ENCODE results near the gene OLFML1. TPM values are rescaled to one million over a fixed set of nuclear protein-coding genes. Genes with fewer than 3 reads are reported as not detected.

The OLFML1 gene
- 1 to 10 TPM in 2 of 4 donors, under 1 TPM in 1, not detected in 1; 0.81 to 7.7 (median 2.5) TPM for polyA plus RNA-seq
- long read RNA-seq, donor 1, transcript OLFML1-201 (3 exons, 2,792 nt): major isoform, 5 of 16 reads
- long read RNA-seq, donor 1, partial matches to known transcripts: 7 of 16 reads
- long read RNA-seq, donor 1, other reads (novel, unspliced or antisense): 0 of 16 reads
- long read RNA-seq, donor 2, partial matches to known transcripts: 0 of 1 reads
- long read RNA-seq, donor 2, other reads (novel, unspliced or antisense): 0 of 1 reads
- long read RNA-seq, donor 3, partial matches to known transcripts: 0 of 4 reads
- long read RNA-seq, donor 3, other reads (novel, unspliced or antisense): 0 of 4 reads
- long read RNA-seq, donor 4: 0 reads
- long read RNA-seq, donor 5, partial matches to known transcripts: 0 of 2 reads
- long read RNA-seq, donor 5, other reads (novel, unspliced or antisense): 0 of 2 reads
- long read RNA-seq, donor 6, partial matches to known transcripts: 0 of 2 reads
- long read RNA-seq, donor 6, other reads (novel, unspliced or antisense): 0 of 2 reads
- long read RNA-seq, donor 7: 0 reads
- long read RNA-seq, donor 8, partial matches to known transcripts: 0 of 2 reads
- long read RNA-seq, donor 8, other reads (novel, unspliced or antisense): 0 of 2 reads
- long read RNA-seq, donor 9: 0 reads
- long read RNA-seq, donor 10, transcript OLFML1-201 (3 exons, 2,792 nt): major isoform, 14 of 29 reads
- long read RNA-seq, donor 10, transcript OLFML1-204 (4 exons, 1,620 nt): minor isoform, 5 of 29 reads
- long read RNA-seq, donor 10, partial matches to known transcripts: 5 of 29 reads
- long read RNA-seq, donor 10, other reads (novel, unspliced or antisense): 0 of 29 reads

DNA sequence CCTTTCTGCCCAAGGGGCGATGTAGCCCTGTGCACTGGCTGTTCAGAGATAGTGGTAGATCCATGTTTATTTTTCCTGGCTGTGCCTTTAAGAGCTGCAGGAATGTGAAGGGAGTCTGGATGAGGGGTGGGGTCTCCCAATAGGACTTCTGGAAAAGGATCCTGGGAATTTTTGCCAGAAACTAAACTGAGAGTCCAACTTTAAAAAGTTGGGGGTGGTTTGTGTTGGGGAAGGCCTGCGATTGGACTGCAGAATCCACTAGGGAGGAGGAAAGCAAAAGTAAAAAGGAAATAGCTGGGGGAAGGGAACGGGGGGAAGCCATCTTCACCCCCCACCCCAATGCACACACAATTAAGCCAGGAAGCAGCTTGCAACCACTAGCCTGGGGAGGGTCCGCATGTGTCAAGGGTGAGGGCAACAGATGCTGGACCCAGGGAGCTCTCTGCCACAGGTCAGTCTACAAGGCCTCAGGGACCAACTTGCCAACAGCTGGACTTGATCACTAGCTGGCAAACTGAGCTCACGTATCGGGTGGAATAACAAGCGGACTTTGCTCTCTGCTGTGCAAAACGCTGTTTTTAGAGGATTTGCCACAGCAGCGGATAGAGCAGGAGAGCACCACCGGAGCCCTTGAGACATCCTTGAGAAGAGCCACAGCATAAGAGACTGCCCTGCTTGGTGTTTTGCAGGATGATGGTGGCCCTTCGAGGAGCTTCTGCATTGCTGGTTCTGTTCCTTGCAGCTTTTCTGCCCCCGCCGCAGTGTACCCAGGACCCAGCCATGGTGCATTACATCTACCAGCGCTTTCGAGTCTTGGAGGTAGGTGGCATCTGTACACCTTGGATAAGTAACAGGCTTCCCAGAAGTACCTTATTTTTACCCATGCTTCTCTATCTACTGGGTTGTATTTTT lies at the start of gene OLFML1:
Gene OLFML1, plus strand, starts transcription at position 321 of the 912 bp plus-strand sequence. Its CDS starts 370 bp downstream, at position 691.
- WGBS, 3 donors: 51 to 76% (median 67%) methylated on average over 15 of the region's 15 CpGs
- Histone ChIP-seq H3K9me3 (ENCODE audit: control insufficient read depth in 2 of 2, insufficient read depth in 1 of 2, low read depth in 1 of 2, low read length in 1 of 2) (no peaks in the 10 kb centered on the region), H3K4me1 (ENCODE audit: control insufficient read depth in 3 of 3, insufficient read depth in 2 of 3, low read depth in 1 of 3, low read length in 2 of 3) (no peaks in the 10 kb centered on the region), H3K36me3 (ENCODE audit: control insufficient read depth in 3 of 3, insufficient read depth in 2 of 3, low read depth in 1 of 3, low read length in 3 of 3) (no peaks in the 10 kb centered on the region), H3K27me3 (ENCODE audit: control insufficient read depth in 3 of 3, insufficient read depth in 3 of 3, low read length in 3 of 3) (no peaks in the 10 kb centered on the region), H3K4me3 (ENCODE audit: low read depth in 1 of 3, low read length in 3 of 3) (peak within 1 kb of the TSS in 2 of 3 donors; percentile 29 to 46), H3K27ac (ENCODE audit: low read depth in 1 of 3, low read length in 2 of 3) (peak within 1 kb of the TSS in 2 of 3 donors; percentile 40 to 50)
- DNase-seq (peak in 1 of 2 donors; percentile 26), FAIRE-seq (no peak)

DNA sequence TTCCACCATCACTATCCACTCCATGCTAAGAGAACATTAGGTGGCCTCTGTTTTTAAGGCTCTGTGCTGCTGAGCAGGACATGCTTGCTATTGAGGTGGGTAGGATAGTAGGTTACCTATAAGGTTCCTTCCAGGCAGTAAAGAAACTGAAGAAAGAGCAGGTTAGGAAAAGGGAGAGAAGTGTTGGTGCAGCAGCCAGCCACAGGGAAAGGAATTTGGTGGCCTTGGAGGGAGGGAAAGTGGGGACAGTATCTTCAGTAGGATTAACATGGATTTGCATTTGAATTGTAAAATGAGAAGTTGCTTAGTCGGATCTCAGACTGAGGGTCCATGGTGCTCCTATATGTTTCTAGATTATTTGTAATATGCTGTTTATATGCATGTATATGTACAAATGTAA lies 49.2 kb upstream of the OLFML1 start:
- DNase-seq (no peak), FAIRE-seq (no peak)
- Histone ChIP-seq H3K36me3 (ENCODE audit: control insufficient read depth in 3 of 3, insufficient read depth in 2 of 3, low read depth in 1 of 3, low read length in 3 of 3) (no peaks in the 10 kb centered on the region), H3K27me3 (ENCODE audit: control insufficient read depth in 3 of 3, insufficient read depth in 3 of 3, low read length in 3 of 3) (no peaks in the 10 kb centered on the region), H3K27ac (ENCODE audit: low read depth in 1 of 3, low read length in 2 of 3) (no peak overlapping the region), H3K9me3 (ENCODE audit: control insufficient read depth in 2 of 2, insufficient read depth in 1 of 2, low read depth in 1 of 2, low read length in 1 of 2) (no peaks in the 10 kb centered on the region), H3K4me1 (ENCODE audit: control insufficient read depth in 3 of 3, insufficient read depth in 2 of 3, low read depth in 1 of 3, low read length in 2 of 3) (no peaks in the 10 kb centered on the region), H3K4me3 (ENCODE audit: low read depth in 1 of 3, low read length in 3 of 3) (no peak overlapping the region)
- 72 to 90% (median 89%) methylated on average over 1 of the region's 1 CpG for WGBS, 3 donors

DNA sequence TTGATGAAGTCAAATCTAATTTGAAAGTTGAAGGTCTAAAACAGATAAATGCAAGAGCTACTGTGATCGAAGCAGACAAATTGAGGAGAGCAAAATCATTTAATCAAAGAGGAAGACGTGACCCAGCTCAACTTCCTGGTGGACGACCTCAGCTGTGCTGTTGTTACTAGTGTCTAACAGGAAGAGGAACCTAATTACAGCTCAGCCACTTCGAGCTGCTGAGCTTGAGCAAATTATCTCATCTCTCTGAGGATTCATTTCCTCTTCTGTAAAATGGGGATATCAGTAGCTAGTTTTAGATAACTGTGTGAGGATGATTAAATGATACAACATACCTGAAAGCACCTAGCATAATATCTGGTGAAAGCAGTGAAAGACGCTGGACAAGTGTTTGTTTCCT lies 48.6 kb upstream of the OLFML1 start:
- H3K9me3 ChIP-seq (ENCODE audit: control insufficient read depth in 2 of 2, insufficient read depth in 1 of 2, low read depth in 1 of 2, low read length in 1 of 2): no peaks in the 10 kb centered on the region
- H3K4me3 ChIP-seq (ENCODE audit: low read depth in 1 of 3, low read length in 3 of 3): no peak overlapping the region
- 25 to 42% (median 39%) methylated on average over 5 of the region's 5 CpGs for WGBS, 3 donors
- no peaks in the 10 kb centered on the region for H3K4me1 ChIP-seq (ENCODE audit: control insufficient read depth in 3 of 3, insufficient read depth in 2 of 3, low read depth in 1 of 3, low read length in 2 of 3)
- H3K27ac ChIP-seq (ENCODE audit: low read depth in 1 of 3, low read length in 2 of 3): no peak overlapping the region
- no peaks in the 10 kb centered on the region for H3K36me3 ChIP-seq (ENCODE audit: control insufficient read depth in 3 of 3, insufficient read depth in 2 of 3, low read depth in 1 of 3, low read length in 3 of 3)
- DNase-seq (peak in 1 of 2 donors; percentile 15), FAIRE-seq (no peak)
- no peaks in the 10 kb centered on the region for H3K27me3 ChIP-seq (ENCODE audit: control insufficient read depth in 3 of 3, insufficient read depth in 3 of 3, low read length in 3 of 3)

DNA sequence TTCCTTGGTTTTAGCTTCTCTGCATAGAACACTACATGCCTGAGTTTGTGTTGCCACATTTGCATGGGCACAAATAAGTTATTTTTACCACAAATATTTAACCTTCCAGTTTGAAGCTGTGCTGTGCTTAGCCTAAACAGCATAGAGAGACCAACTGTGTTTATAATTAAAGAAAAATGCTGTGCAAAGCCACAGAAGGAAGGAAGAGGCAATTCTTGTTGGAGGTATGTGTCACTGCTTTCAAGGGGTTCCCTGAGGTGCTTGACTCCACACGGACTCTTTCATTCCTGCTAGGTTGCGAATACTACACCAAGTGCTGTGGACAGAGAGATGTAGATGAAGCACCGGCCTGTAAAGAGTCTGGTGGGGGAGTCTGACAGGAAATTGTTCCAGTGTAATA lies 47.6 kb upstream of the OLFML1 start:
- no peak for FAIRE-seq
- no peaks in the 10 kb centered on the region for H3K9me3 ChIP-seq (ENCODE audit: control insufficient read depth in 2 of 2, insufficient read depth in 1 of 2, low read depth in 1 of 2, low read length in 1 of 2)
- no peak overlapping the region for H3K4me3 ChIP-seq (ENCODE audit: low read depth in 1 of 3, low read length in 3 of 3)
- no peak overlapping the region for H3K27ac ChIP-seq (ENCODE audit: low read depth in 1 of 3, low read length in 2 of 3)
- no peaks in the 10 kb centered on the region for H3K27me3 ChIP-seq (ENCODE audit: control insufficient read depth in 3 of 3, insufficient read depth in 3 of 3, low read length in 3 of 3)
- no peaks in the 10 kb centered on the region for H3K36me3 ChIP-seq (ENCODE audit: control insufficient read depth in 3 of 3, insufficient read depth in 2 of 3, low read depth in 1 of 3, low read length in 3 of 3)
- DNase-seq: no peak
- WGBS, 3 donors: 81 to 91% (median 83%) methylated on average over 3 of the region's 3 CpGs
- H3K4me1 ChIP-seq (ENCODE audit: control insufficient read depth in 3 of 3, insufficient read depth in 2 of 3, low read depth in 1 of 3, low read length in 2 of 3): no peaks in the 10 kb centered on the region

DNA sequence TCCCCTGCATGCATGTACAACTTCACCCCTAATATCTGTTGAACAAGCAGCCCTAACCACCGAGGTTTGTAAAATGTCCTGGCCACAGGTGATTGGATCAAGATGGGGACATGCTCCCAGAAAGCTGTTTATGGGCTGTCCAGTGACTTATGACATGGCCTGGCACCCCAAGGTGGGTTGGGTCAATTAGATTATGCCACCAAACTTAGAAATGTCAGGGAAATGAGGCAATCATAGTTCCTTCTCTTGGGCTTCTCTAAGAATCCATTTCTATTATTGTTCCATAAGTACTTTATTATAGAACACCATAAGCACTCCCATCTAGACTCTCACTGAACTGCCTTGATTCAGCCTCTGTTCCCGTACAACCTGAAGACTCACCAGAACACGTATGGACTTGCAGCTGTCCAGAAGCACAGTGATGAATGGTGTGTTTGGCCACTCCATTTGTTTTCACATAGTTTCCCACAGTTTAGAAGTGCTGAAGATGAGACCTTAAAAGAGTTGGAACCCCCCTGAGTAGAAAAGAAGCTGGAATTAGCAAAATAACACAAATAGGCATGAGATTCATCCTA lies 45.5 kb upstream of the OLFML1 start:
- no peaks in the 10 kb centered on the region for H3K36me3 ChIP-seq (ENCODE audit: control insufficient read depth in 3 of 3, insufficient read depth in 2 of 3, low read depth in 1 of 3, low read length in 3 of 3)
- H3K4me1 ChIP-seq (ENCODE audit: control insufficient read depth in 3 of 3, insufficient read depth in 2 of 3, low read depth in 1 of 3, low read length in 2 of 3): no peaks in the 10 kb centered on the region
- no peaks in the 10 kb centered on the region for H3K27me3 ChIP-seq (ENCODE audit: control insufficient read depth in 3 of 3, insufficient read depth in 3 of 3, low read length in 3 of 3)
- FAIRE-seq (no peak), DNase-seq (no peak)
- H3K9me3 ChIP-seq (ENCODE audit: control insufficient read depth in 2 of 2, insufficient read depth in 1 of 2, low read depth in 1 of 2, low read length in 1 of 2): no peaks in the 10 kb centered on the region
- H3K27ac ChIP-seq (ENCODE audit: low read depth in 1 of 3, low read length in 2 of 3): no peak overlapping the region
- H3K4me3 ChIP-seq (ENCODE audit: low read depth in 1 of 3, low read length in 3 of 3): no peak overlapping the region
- WGBS, 3 donors: 82 to 96% (median 85%) methylated on average over 3 of the region's 3 CpGs

DNA sequence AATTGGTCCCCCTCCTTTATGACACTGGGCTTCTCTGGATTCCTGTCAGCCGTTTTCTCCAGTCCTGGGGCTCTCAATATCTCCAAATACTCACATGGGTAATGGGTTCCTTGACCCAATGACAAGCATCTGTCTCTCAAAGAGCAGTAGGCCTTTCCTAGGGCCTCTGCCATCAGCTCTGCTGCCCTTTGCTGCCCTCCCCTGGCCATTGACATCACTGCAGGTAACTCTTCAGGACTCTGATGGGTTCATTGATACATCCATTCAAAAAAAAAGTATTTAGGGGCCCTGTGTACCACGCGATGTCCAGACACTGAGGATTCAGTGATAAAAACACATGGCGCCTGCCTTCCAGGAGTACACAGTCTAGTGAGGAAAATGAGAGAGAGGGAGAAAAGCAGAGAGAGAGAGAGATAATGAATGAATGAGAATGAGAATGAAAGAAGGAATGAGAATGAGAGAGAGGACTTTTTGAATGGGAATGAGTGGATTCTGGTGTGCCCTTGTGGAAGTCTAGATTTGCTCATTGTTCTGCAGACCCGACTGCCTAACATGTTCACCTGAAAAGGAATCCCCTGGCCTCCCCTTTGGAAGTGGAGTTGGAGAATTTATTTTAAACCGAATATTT lies 42.6 kb upstream of the OLFML1 start:
- H3K4me3 ChIP-seq (ENCODE audit: low read depth in 1 of 3, low read length in 3 of 3): no peak overlapping the region
- WGBS, 3 donors: 27 to 32% (median 27%) methylated on average over 6 of the region's 6 CpGs
- H3K36me3 ChIP-seq (ENCODE audit: control insufficient read depth in 3 of 3, insufficient read depth in 2 of 3, low read depth in 1 of 3, low read length in 3 of 3): no peaks in the 10 kb centered on the region
- FAIRE-seq (no peak), DNase-seq (peak; percentile 63 to 65)
- H3K4me1 ChIP-seq (ENCODE audit: control insufficient read depth in 3 of 3, insufficient read depth in 2 of 3, low read depth in 1 of 3, low read length in 2 of 3): no peaks in the 10 kb centered on the region
- H3K27me3 ChIP-seq (ENCODE audit: control insufficient read depth in 3 of 3, insufficient read depth in 3 of 3, low read length in 3 of 3): no peaks in the 10 kb centered on the region
- H3K27ac ChIP-seq (ENCODE audit: low read depth in 1 of 3, low read length in 2 of 3): no peak overlapping the region
- no peaks in the 10 kb centered on the region for H3K9me3 ChIP-seq (ENCODE audit: control insufficient read depth in 2 of 2, insufficient read depth in 1 of 2, low read depth in 1 of 2, low read length in 1 of 2)

DNA sequence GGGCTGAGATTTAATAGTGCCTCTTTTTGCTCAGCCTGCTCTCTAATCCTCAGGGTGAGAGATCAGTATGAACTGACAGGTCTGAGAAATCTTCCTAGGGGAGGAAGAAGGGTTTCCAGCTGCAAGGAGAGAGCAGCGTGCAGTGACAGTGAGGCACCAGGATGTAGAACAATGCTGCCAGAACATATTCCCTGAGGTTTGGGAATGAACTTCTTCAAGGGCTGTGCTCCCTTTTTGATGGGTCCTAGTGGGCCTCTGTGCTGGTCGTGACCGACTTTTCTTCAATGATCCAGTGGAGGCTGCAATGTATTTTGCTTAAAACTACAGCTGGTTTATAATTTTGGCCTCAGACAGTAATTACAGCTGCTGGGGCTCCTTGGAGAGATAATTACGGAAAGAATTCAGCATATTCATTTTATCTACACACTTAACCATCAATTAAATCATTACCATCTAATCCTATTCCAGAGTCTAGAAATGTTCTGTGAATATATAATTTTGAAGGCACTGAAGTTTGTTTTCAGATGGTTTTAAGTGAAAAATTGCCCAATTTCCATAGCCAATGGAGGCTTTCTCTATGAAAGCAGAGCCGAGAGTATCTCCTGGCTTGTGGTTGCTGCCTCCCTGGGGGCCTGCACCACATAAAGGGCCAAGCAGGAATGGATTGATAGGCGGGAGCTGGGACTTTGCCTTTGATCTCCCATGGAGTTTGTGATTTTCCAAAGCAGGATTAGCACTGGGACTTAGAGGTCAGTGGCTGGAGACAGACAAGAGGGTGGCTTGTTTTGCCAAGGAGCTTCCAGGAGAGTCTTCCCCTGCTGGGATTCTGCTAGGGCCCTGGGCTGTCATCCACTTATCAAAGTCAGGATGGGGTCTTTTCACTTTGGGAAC lies 41.0 kb upstream of the OLFML1 start:
- H3K4me1 ChIP-seq (ENCODE audit: control insufficient read depth in 3 of 3, insufficient read depth in 2 of 3, low read depth in 1 of 3, low read length in 2 of 3): no peaks in the 10 kb centered on the region
- H3K27ac ChIP-seq (ENCODE audit: low read depth in 1 of 3, low read length in 2 of 3): no peak overlapping the region
- DNase-seq (no peak), FAIRE-seq (no peak)
- 65 to 83% (median 77%) methylated on average over 6 of the region's 6 CpGs for WGBS, 3 donors
- no peaks in the 10 kb centered on the region for H3K27me3 ChIP-seq (ENCODE audit: control insufficient read depth in 3 of 3, insufficient read depth in 3 of 3, low read length in 3 of 3)
- H3K9me3 ChIP-seq (ENCODE audit: control insufficient read depth in 2 of 2, insufficient read depth in 1 of 2, low read depth in 1 of 2, low read length in 1 of 2): no peaks in the 10 kb centered on the region
- no peak overlapping the region for H3K4me3 ChIP-seq (ENCODE audit: low read depth in 1 of 3, low read length in 3 of 3)
- no peaks in the 10 kb centered on the region for H3K36me3 ChIP-seq (ENCODE audit: control insufficient read depth in 3 of 3, insufficient read depth in 2 of 3, low read depth in 1 of 3, low read length in 3 of 3)
